ENCODE measurements around the gene RNLS. TPM values are rescaled to one million over a fixed set of nuclear protein-coding genes. Genes with fewer than 3 reads are reported as not detected.

The RNLS gene
- polyA plus RNA-seq = 1 to 10 TPM; 4.8 to 7.0 (median 6.4) TPM

- Mint-ChIP-seq H3K36me3 (peaks cover 0 to 3% (median 0%) of the 10 kb centered on the region in 3 donors), H3K4me1 (peaks cover 15 to 16% of the 10 kb centered on the region in 2 donors), H3K27ac (peak within 1 kb of the TSS; percentile 80 to 93 (median 91)), H3K27me3 (ENCODE audit: low read depth in 3 of 3) (peaks cover 0 to 5% (median 3%) of the 10 kb centered on the region in 3 donors), H3K9me3 (no peaks in the 10 kb centered on the region), H3K4me3 (peak within 1 kb of the TSS; percentile 88 to 93 (median 90))
- DNase-seq = peak; percentile 58 to 67 (median 61)
Measured at GRCh38 chr10:88582806-88583583, at the start of gene RNLS. Gene RNLS (minus strand): TSS chr10:88583318.

DNA sequence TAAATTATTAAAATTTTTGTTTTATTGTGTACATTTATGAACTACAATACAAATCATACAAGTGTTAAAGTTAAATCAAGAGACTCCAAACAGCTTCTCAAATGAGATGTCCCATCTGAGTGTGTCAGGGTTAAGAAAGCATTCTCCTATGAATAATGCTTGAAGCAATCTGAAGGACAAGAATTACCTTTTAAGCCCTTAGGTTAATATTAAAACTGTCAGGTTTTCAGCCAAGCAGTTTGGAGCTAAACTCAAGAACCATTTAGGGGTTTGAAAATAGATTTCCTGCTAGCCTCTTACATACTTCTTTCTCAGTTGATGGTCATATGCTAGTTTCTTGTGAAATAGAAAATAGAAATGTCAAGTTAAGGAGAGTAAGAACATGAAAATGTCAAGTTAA, 41.7 kb upstream of the RNLS start:
- Mint-ChIP-seq H3K36me3 (no peaks in the 10 kb centered on the region), H3K27ac (no peak overlapping the region), H3K27me3 (ENCODE audit: low read depth in 3 of 3) (peaks cover 0 to 7% (median 2%) of the 10 kb centered on the region in 3 donors), H3K4me1 (no peaks in the 10 kb centered on the region), H3K9me3 (no peaks in the 10 kb centered on the region), H3K4me3 (no peak overlapping the region)
- no peak for DNase-seq

DNA sequence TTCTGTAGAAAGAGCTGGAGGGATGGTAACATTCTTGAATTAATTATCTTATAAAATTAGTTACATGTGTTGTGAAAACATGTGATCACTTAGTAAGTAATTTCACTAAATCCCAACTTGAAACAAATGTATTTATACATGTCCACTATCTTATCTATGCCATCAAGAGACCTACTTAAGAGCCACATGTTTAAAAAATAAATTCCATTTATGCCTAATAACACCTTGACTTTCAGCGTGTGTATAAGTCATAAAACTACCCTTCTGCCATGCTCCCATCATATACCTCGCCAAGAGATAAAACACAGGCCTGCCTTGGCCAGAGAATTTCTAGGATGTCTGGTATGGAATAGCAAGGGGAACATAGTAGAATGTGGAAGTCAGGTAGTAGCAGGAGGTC, 40.7 kb upstream of the RNLS start:
- Mint-ChIP-seq H3K4me1 (no peaks in the 10 kb centered on the region), H3K27me3 (ENCODE audit: low read depth in 3 of 3) (peaks cover 2 to 7% (median 2%) of the 10 kb centered on the region in 3 donors), H3K4me3 (no peak overlapping the region), H3K36me3 (no peaks in the 10 kb centered on the region), H3K27ac (no peak overlapping the region), H3K9me3 (no peaks in the 10 kb centered on the region)
- no peak for DNase-seq

- Mint-ChIP-seq H3K9me3 (no peaks in the 10 kb centered on the region), H3K4me1 (no peaks in the 10 kb centered on the region), H3K36me3 (no peaks in the 10 kb centered on the region), H3K27me3 (ENCODE audit: low read depth in 3 of 3) (peaks cover 0 to 5% (median 2%) of the 10 kb centered on the region in 3 donors), H3K4me3 (no peak overlapping the region), H3K27ac (no peak overlapping the region)
- no peak for DNase-seq
Measured at GRCh38 chr10:88620441-88620840, 37.3 kb upstream of the RNLS start.

- no peaks in the 10 kb centered on the region for H3K36me3 Mint-ChIP-seq
- H3K4me3 Mint-ChIP-seq = no peak overlapping the region
- peaks cover 0 to 5% (median 2%) of the 10 kb centered on the region in 3 donors for H3K27me3 Mint-ChIP-seq (ENCODE audit: low read depth in 3 of 3)
- H3K4me1 Mint-ChIP-seq = no peaks in the 10 kb centered on the region
- DNase-seq = no peak
- H3K9me3 Mint-ChIP-seq = no peaks in the 10 kb centered on the region
- no peak overlapping the region for H3K27ac Mint-ChIP-seq
Measured at GRCh38 chr10:88618496-88618895, 35.4 kb upstream of the RNLS start.

- no peak for DNase-seq
- Mint-ChIP-seq H3K9me3 (no peaks in the 10 kb centered on the region), H3K27me3 (ENCODE audit: low read depth in 3 of 3) (peaks cover 0 to 5% (median 2%) of the 10 kb centered on the region in 3 donors), H3K27ac (no peak overlapping the region), H3K36me3 (no peaks in the 10 kb centered on the region), H3K4me1 (no peaks in the 10 kb centered on the region), H3K4me3 (no peak overlapping the region)
Measured at GRCh38 chr10:88617772-88618300, 34.7 kb upstream of the RNLS start.

DNA sequence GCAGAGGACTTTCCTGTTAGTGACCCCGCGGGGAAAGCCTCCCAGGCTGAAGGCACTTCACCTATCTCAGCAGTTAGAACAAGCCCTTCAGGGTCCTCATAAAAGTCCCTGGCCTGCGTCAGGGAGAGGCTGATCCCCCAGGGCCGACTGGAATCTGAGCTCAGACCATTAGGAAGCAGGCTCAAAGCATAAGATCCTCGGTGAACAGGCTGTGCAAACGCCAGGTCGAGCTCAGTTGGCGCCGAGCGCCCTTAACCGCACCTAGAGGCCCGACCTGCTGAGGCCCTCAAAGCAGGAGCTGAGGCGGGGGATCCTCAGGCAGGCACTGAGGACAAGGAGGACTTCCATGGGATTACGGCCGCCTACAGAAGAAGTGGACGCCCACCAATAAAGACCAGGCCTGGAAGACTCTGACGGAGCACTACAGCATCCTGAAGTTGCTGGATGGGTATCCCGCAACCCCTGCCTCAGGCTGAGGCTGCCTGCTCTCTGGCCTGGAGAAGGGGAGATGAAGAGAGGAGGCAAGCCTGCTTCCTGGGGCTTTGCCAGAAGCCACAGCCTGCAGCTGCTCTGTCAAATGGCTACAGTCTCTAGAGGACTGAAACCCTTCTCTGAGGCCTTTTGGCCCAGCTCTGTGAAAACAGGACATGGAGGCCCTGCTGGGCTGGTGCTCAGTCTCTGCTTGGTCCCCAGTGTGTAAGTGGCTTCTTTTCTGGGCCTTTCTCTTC, 33.3 kb upstream of the RNLS start:
- H3K27me3 Mint-ChIP-seq (ENCODE audit: low read depth in 3 of 3) = peaks cover 0 to 3% (median 2%) of the 10 kb centered on the region in 3 donors
- no peaks in the 10 kb centered on the region for H3K9me3 Mint-ChIP-seq

GRCh38 chr10:88608780-88609179, 25.7 kb upstream of the RNLS start:
- no peak overlapping the region for H3K4me3 Mint-ChIP-seq
- no peaks in the 10 kb centered on the region for H3K36me3 Mint-ChIP-seq
- peaks cover 0 to 5% (median 0%) of the 10 kb centered on the region in 3 donors for H3K27me3 Mint-ChIP-seq (ENCODE audit: low read depth in 3 of 3)
- H3K9me3 Mint-ChIP-seq = no peaks in the 10 kb centered on the region
- H3K27ac Mint-ChIP-seq = no peak overlapping the region
- no peaks in the 10 kb centered on the region for H3K4me1 Mint-ChIP-seq
- DNase-seq = no peak

More for the DNA sequence above, 33.3 kb upstream of the RNLS start:
- no peak overlapping the region for H3K4me3 Mint-ChIP-seq
- no peaks in the 10 kb centered on the region for H3K36me3 Mint-ChIP-seq
- DNase-seq = no peak
- H3K4me1 Mint-ChIP-seq = no peaks in the 10 kb centered on the region
- no peak overlapping the region for H3K27ac Mint-ChIP-seq

DNA sequence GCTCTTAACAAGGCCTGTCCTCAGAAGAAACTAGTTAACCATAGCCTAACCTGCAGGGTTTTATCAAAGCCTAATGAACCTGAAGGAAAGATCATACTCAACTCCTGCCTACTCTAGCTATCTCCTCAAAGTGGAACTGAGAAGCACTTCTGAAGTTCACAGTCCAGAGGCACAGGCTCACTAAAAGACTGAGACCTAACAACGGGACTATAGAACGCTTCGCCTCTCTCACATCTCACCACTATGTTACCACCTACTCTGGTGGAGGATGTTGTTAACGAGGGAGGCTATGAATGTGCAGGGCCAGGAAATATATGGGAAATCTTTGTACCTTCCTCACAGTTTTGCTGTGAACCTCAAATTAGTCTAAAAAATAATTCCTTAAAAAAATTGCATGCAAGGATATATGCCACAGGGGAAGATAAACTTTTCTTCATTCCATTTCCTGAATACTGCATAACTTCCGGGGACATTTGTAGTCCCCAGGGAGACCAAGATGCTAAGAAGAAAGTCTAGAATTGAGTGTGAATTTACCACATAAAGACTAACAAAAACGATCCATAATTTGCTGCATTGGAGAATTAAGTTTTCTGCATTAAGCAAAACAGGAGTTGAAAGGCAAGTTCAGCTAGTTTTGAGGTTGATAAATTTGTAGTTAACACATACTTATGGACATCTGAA, 25.1 kb upstream of the RNLS start:
- H3K4me1 Mint-ChIP-seq = no peaks in the 10 kb centered on the region
- no peaks in the 10 kb centered on the region for H3K36me3 Mint-ChIP-seq
- H3K27me3 Mint-ChIP-seq (ENCODE audit: low read depth in 3 of 3) = peaks cover 0 to 5% (median 0%) of the 10 kb centered on the region in 3 donors
- DNase-seq = no peak
- no peak overlapping the region for H3K4me3 Mint-ChIP-seq
- H3K9me3 Mint-ChIP-seq = no peaks in the 10 kb centered on the region
- H3K27ac Mint-ChIP-seq = no peak overlapping the region

GRCh38 chr10:88598055-88598454, 14.9 kb upstream of the RNLS start:
- no peak overlapping the region for H3K27ac Mint-ChIP-seq
- no peak for DNase-seq
- H3K4me1 Mint-ChIP-seq = no peaks in the 10 kb centered on the region
- H3K4me3 Mint-ChIP-seq = no peak overlapping the region
- no peaks in the 10 kb centered on the region for H3K9me3 Mint-ChIP-seq
- no peaks in the 10 kb centered on the region for H3K36me3 Mint-ChIP-seq
- H3K27me3 Mint-ChIP-seq (ENCODE audit: low read depth in 3 of 3) = peaks cover 0 to 2% (median 0%) of the 10 kb centered on the region in 3 donors

- no peak for DNase-seq
- H3K4me1 Mint-ChIP-seq = no peaks in the 10 kb centered on the region
- peaks cover 0 to 2% (median 0%) of the 10 kb centered on the region in 3 donors for H3K27me3 Mint-ChIP-seq (ENCODE audit: low read depth in 3 of 3)
- H3K4me3 Mint-ChIP-seq = no peak overlapping the region
- H3K36me3 Mint-ChIP-seq = no peaks in the 10 kb centered on the region
- H3K9me3 Mint-ChIP-seq = no peaks in the 10 kb centered on the region
- H3K27ac Mint-ChIP-seq = no peak overlapping the region
Measured at GRCh38 chr10:88594482-88594881, 11.4 kb upstream of the RNLS start.

- Mint-ChIP-seq H3K27me3 (ENCODE audit: low read depth in 3 of 3) (peaks cover 0 to 2% (median 0%) of the 10 kb centered on the region in 3 donors), H3K27ac (no peak overlapping the region), H3K36me3 (no peaks in the 10 kb centered on the region), H3K9me3 (no peaks in the 10 kb centered on the region), H3K4me3 (no peak overlapping the region), H3K4me1 (no peaks in the 10 kb centered on the region)
- DNase-seq = no peak
Measured at GRCh38 chr10:88592906-88593305, 9.8 kb upstream of the RNLS start.

- H3K4me3 Mint-ChIP-seq = no peak overlapping the region
- H3K27ac Mint-ChIP-seq = no peak overlapping the region
- no peak for DNase-seq
- H3K9me3 Mint-ChIP-seq = no peaks in the 10 kb centered on the region
- H3K36me3 Mint-ChIP-seq = no peaks in the 10 kb centered on the region
- peaks cover 0 to 2% (median 0%) of the 10 kb centered on the region in 3 donors for H3K27me3 Mint-ChIP-seq (ENCODE audit: low read depth in 3 of 3)
- no peaks in the 10 kb centered on the region for H3K4me1 Mint-ChIP-seq
Measured at GRCh38 chr10:88592381-88592780, 9.3 kb upstream of the RNLS start.

DNA sequence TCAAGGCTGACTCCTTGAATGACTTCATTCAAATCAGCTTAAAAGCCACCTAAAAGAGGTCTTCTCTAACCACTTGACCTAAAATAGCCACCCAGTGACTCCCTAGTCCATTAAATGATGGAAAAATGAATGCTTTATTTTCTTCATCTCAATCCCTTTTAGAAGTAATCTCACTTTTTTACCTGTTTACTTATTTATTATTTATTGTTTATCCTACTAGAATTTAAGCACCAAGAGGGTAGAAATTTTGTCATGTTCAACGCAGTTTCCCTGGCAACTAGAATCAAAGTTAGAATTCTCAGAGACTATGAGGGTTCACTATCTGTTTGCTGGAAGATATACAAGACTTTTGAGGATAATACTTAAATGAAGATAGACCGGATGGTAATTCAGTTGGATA, 3.3 kb upstream of the RNLS start, which contains the start of gene LIPJ:
TSS of gene LIPJ (plus strand) at position 301 of the 400 bp plus-strand sequence. CDS start 3,926 bp downstream, outside the sequence.
- no peak within 1 kb of the TSS for H3K27ac Mint-ChIP-seq
- H3K9me3 Mint-ChIP-seq = no peaks in the 10 kb centered on the region
- H3K36me3 Mint-ChIP-seq = peaks cover 0 to 3% (median 0%) of the 10 kb centered on the region in 3 donors
- H3K27me3 Mint-ChIP-seq (ENCODE audit: low read depth in 3 of 3) = peaks cover 0 to 4% (median 3%) of the 10 kb centered on the region in 3 donors
- H3K4me3 Mint-ChIP-seq = no peak within 1 kb of the TSS
- peaks cover 15 to 16% of the 10 kb centered on the region in 2 donors for H3K4me1 Mint-ChIP-seq
- DNase-seq = no peak
